Measurements from ENCODE around the gene SLC8A3. TPM values are rescaled to one million over a fixed set of nuclear protein-coding genes. Genes with fewer than 3 reads are reported as not detected.

The SLC8A3 gene
- total RNA-seq, 1 donor from 2014 or later, result not detected

DNA sequence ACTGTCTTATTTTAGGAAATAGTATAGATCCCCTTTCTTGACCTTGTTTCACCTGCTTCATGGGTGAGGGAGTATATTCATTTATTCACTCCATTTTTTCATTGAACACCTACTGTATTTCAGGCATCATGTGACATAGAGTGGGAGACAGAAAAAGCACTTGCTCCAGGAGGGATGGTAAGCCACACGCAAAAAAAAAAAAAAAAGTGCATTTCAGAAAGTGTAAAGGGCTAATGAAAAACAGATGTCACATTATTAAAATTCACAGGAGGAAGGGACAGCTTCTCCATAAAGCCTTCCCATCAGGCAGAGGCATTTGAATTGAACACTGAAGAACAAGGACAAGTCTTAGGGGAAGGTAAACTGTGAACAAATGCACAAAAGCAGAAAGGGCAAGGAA is 7.5 kb downstream of the SLC8A3 start:
- Histone ChIP-seq H3K27me3 (ENCODE audit: control insufficient read depth, insufficient read depth, low read length) (peaks cover 3% of the 10 kb centered on the region), H3K4me3 (ENCODE audit: low read depth, low read length) (no peak overlapping the region), H3K36me3 (ENCODE audit: control insufficient read depth, insufficient read depth, low read length) (no peaks in the 10 kb centered on the region)
- FAIRE-seq (no peak), DNase-seq (ENCODE audit: low read depth) (no peak)
- TF ChIP-seq, protein P1, sequence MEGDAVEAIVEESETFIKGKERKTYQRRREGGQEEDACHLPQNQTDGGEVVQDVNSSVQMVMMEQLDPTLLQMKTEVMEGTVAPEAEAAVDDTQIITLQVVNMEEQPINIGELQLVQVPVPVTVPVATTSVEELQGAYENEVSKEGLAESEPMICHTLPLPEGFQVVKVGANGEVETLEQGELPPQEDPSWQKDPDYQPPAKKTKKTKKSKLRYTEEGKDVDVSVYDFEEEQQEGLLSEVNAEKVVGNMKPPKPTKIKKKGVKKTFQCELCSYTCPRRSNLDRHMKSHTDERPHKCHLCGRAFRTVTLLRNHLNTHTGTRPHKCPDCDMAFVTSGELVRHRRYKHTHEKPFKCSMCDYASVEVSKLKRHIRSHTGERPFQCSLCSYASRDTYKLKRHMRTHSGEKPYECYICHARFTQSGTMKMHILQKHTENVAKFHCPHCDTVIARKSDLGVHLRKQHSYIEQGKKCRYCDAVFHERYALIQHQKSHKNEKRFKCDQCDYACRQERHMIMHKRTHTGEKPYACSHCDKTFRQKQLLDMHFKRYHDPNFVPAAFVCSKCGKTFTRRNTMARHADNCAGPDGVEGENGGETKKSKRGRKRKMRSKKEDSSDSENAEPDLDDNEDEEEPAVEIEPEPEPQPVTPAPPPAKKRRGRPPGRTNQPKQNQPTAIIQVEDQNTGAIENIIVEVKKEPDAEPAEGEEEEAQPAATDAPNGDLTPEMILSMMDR (IDR thresholded peaks at IDR 0.05; ENCODE audit: insufficient read depth, low read length, severe bottlenecking), result no peak

DNA sequence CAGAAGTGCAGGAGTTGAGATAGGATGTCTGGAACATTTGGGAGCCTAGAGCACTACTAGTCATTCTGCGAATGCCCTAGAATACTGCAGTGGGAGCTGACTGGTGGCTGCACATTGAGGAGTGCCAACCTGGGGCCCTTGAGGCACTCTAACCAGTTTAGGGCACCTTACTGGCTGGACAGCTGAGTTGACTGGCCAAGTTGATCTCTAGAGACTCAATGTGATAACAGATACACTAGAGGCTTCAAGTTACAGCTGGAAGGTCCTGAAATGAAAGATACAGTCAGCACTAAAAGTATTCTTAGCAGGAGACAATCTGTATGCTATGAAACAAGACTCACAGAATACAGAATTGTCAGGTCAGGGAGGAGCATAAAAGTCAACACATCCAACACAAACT is 8.0 kb downstream of the SLC8A3 start:
- no peak for FAIRE-seq
- DNase-seq (ENCODE audit: low read depth), result no peak
- no peak overlapping the region for H3K4me3 ChIP-seq (ENCODE audit: low read depth, low read length)
- TF ChIP-seq, protein P1 (IDR thresholded peaks at IDR 0.05; ENCODE audit: insufficient read depth, low read length, severe bottlenecking), result no peak
- H3K36me3 ChIP-seq (ENCODE audit: control insufficient read depth, insufficient read depth, low read length), result no peaks in the 10 kb centered on the region
- peaks cover 3% of the 10 kb centered on the region for H3K27me3 ChIP-seq (ENCODE audit: control insufficient read depth, insufficient read depth, low read length)

DNA sequence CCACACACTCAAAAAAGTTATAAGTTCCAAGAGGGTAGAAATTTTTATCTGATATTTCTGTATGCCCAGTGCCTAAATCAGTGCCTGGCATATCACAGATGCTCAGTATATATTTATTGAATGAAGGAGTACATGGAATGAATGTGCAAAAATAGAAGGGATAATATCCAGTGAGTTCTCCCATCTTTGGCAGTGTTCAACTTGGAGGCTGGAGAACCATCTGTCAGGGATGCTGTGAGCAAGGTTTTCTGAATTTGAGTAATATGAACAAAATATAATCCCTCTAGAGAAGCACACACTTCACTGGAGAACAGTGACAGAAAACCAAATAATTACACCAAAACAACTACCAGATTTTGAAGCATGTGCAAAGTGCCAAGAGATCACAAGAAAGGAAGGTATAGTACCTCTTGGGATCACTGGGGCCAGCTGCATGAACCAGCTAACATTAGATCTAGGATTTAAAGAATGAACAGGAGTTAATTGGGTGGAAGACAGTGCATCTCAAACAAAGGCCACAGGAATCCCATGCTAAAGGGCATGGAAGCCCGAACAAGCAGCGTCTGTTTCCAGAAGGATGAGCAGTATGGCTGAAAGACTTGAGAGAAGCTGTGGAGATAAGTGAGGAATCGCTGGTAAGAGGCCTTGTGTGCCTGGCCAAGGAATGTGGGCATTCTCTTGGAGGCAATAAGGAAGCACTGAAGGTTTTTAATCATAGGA is 11.5 kb downstream of the SLC8A3 start:
- Histone ChIP-seq H3K4me3 (ENCODE audit: low read depth, low read length) (no peak overlapping the region), H3K27me3 (ENCODE audit: control insufficient read depth, insufficient read depth, low read length) (no peaks in the 10 kb centered on the region), H3K36me3 (ENCODE audit: control insufficient read depth, insufficient read depth, low read length) (no peaks in the 10 kb centered on the region)
- TF ChIP-seq, protein P1 (IDR thresholded peaks at IDR 0.05; ENCODE audit: insufficient read depth, low read length, severe bottlenecking), result no peak
- FAIRE-seq (no peak), DNase-seq (ENCODE audit: low read depth) (no peak)

DNA sequence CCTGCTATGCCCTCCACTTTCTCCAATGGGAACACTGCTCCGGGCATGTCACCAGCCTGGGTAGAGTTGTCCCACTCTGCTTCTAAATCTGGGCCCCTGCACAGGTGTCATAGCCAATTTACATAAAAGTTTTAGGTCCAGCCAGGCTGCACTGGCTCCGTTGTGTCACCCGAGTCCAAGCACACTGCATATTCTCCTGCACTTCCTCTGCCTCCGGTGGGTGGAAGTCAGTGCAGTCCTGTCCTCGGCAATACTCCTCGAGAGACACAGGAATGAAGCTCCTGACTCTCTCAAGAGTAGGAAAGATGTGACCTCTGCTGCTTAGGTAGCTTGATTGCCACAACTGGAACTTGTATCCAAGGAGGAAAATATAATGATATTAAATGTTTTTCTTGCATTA is 15.2 kb downstream of the SLC8A3 start:
- no peak for DNase-seq (ENCODE audit: low read depth)
- Histone ChIP-seq H3K4me3 (ENCODE audit: low read depth, low read length) (no peak overlapping the region), H3K27me3 (ENCODE audit: control insufficient read depth, insufficient read depth, low read length) (no peaks in the 10 kb centered on the region), H3K36me3 (ENCODE audit: control insufficient read depth, insufficient read depth, low read length) (no peaks in the 10 kb centered on the region)
- no peak for FAIRE-seq
- TF ChIP-seq, protein P1 (IDR thresholded peaks at IDR 0.05; ENCODE audit: insufficient read depth, low read length, severe bottlenecking), result no peak

DNA sequence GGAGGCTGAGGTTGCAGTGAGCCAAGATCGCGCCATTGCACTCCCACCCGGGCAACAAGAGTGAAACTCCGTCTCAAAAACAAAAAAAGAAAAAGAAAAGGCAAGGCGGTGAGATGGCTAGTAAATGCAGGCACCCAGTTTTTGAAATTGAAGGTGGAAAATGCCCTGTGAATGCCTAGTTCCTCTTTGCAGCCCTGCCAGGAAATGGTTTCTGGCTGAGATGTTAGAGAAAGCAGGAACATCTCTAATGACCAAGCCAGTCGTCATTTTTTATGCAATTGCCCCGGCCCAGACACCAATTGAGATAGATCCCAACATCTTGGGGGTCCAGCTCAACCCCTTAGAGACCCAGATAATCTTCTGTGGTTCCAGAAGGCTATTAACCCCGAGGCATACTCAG is 17.0 kb downstream of the SLC8A3 start:
- TF ChIP-seq, protein P1 (IDR thresholded peaks at IDR 0.05; ENCODE audit: insufficient read depth, low read length, severe bottlenecking), result no peak
- DNase-seq (ENCODE audit: low read depth), result no peak
- FAIRE-seq, result no peak
- Histone ChIP-seq H3K27me3 (ENCODE audit: control insufficient read depth, insufficient read depth, low read length) (no peaks in the 10 kb centered on the region), H3K4me3 (ENCODE audit: low read depth, low read length) (no peak overlapping the region), H3K36me3 (ENCODE audit: control insufficient read depth, insufficient read depth, low read length) (no peaks in the 10 kb centered on the region)

DNA sequence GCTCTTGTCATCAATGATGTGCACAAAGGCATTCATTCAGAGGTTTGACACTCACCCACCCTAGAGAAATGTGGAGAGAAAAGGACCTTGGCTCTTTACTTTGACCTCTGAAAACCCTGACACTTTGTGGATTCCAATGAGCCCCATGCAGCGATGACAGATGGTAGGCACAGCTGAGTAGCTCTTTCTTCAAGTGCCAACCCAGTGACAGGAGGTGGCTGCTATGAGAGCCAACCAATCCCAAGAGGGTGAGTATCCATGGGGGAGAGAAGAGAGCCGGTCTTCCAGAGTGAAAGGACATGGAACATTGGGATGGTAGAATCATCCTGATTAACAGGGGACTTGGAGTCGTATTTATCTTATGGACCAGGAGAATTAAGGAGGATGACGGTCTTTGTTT is 17.8 kb downstream of the SLC8A3 start:
- no peaks in the 10 kb centered on the region for H3K36me3 ChIP-seq (ENCODE audit: control insufficient read depth, insufficient read depth, low read length)
- no peak for FAIRE-seq
- H3K4me3 ChIP-seq (ENCODE audit: low read depth, low read length), result no peak overlapping the region
- DNase-seq (ENCODE audit: low read depth), result no peak
- no peaks in the 10 kb centered on the region for H3K27me3 ChIP-seq (ENCODE audit: control insufficient read depth, insufficient read depth, low read length)
- TF ChIP-seq, protein P1 (IDR thresholded peaks at IDR 0.05; ENCODE audit: insufficient read depth, low read length, severe bottlenecking), result no peak
